ENCODE results near the gene PRELP. TPM values are rescaled to one million over a fixed set of nuclear protein-coding genes. Genes with fewer than 3 reads are reported as not detected.

The PRELP gene
- total RNA-seq, 1 experiment from 2014 or later: not detected

DNA sequence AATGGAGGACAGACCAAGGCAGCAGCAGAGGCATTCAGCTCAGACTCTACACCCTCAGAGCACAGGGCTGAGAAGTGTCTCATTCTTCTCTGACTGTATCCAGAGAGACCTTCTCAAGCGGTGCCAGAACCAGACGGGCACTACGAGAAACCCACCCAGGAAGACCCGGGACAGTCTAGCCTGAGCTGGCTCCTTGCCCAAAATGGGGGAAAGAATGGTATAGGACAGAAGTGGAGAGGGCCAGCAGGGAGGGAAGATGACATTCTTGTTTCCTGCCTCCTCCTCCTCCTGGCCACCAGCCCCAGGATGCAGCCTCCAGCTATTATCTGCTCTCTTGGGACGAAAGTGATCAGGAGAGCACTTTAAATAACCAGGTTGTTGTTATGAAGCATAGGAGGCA is 22.6 kb upstream of the PRELP start:
- TF ChIP-seq, protein P1, sequence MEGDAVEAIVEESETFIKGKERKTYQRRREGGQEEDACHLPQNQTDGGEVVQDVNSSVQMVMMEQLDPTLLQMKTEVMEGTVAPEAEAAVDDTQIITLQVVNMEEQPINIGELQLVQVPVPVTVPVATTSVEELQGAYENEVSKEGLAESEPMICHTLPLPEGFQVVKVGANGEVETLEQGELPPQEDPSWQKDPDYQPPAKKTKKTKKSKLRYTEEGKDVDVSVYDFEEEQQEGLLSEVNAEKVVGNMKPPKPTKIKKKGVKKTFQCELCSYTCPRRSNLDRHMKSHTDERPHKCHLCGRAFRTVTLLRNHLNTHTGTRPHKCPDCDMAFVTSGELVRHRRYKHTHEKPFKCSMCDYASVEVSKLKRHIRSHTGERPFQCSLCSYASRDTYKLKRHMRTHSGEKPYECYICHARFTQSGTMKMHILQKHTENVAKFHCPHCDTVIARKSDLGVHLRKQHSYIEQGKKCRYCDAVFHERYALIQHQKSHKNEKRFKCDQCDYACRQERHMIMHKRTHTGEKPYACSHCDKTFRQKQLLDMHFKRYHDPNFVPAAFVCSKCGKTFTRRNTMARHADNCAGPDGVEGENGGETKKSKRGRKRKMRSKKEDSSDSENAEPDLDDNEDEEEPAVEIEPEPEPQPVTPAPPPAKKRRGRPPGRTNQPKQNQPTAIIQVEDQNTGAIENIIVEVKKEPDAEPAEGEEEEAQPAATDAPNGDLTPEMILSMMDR (IDR thresholded peaks at IDR 0.05; ENCODE audit: insufficient read depth in 1 of 2, low read depth in 1 of 2, low read length in 1 of 2, severe bottlenecking in 1 of 2, unreplicated experiment in 1 of 2): no peak
- Mint-ChIP-seq H3K27me3 (ENCODE audit: insufficient read depth, unreplicated experiment) (peaks cover 16% of the 10 kb centered on the region), H3K9me3 (ENCODE audit: unreplicated experiment) (no peaks in the 10 kb centered on the region), H3K27ac (ENCODE audit: unreplicated experiment) (no peak overlapping the region), H3K4me1 (ENCODE audit: low read depth, unreplicated experiment) (no peaks in the 10 kb centered on the region), H3K4me3 (ENCODE audit: unreplicated experiment) (no peak overlapping the region), H3K36me3 (ENCODE audit: insufficient read depth, unreplicated experiment) (no peaks in the 10 kb centered on the region)
- CTCF ChIA-PET: no interaction called here
- no peak for DNase-seq
- no peaks in the 10 kb centered on the region for H3K9me3 ChIP-seq
- BruUV-seq (replicated peaks): no TSS peak
- H3K4me3 ChIP-seq (ENCODE audit: low read depth, low read length): no peak overlapping the region
- H3K36me3 ChIP-seq (ENCODE audit: control insufficient read depth, insufficient read depth, low read length): no peaks in the 10 kb centered on the region
- POLR2A ChIA-PET: no interaction called here
- no peaks in the 10 kb centered on the region for H3K27me3 ChIP-seq (replicated peaks; ENCODE audit: control insufficient read depth, insufficient read depth, low read length)
- intact Hi-C loops (cut with micrococcal nuclease; ENCODE audit: unreplicated experiment): no loop called here
- H3K4me1 ChIP-seq: no peaks in the 10 kb centered on the region

DNA sequence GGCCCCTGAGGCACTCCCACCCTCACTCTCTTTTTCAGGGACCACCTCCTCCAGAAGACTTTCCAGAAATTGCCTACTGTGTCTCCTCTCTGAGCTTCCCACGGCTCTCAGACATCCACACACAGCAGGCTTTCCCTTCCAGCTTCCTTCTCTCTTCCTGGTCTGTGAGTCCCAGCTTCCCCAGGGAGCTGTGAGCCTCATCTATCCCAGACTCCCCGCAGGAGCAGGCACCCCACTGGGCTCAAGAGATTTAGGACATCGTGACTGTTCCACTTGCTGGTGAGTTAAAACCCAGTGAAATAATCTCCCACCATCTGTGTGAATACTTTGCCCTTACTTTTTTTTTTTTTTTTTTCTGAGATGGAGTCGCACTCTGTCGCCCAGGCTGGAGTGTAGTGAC is 22.0 kb upstream of the PRELP start:
- no peak overlapping the region for H3K4me3 Mint-ChIP-seq (ENCODE audit: unreplicated experiment)
- no peaks in the 10 kb centered on the region for H3K36me3 ChIP-seq (ENCODE audit: control insufficient read depth, insufficient read depth, low read length)
- no peak overlapping the region for H3K4me3 ChIP-seq (ENCODE audit: low read depth, low read length)
- no peaks in the 10 kb centered on the region for H3K27me3 ChIP-seq (replicated peaks; ENCODE audit: control insufficient read depth, insufficient read depth, low read length)
- ChIA-PET CTCF (no interaction called here), POLR2A (no interaction called here)
- no peaks in the 10 kb centered on the region for H3K9me3 Mint-ChIP-seq (ENCODE audit: unreplicated experiment)
- no peak for DNase-seq
- H3K27ac Mint-ChIP-seq (ENCODE audit: unreplicated experiment): no peak overlapping the region
- BruUV-seq (replicated peaks): no TSS peak
- intact Hi-C loops (cut with micrococcal nuclease; ENCODE audit: unreplicated experiment): no loop called here
- TF ChIP-seq, protein P1 (IDR thresholded peaks at IDR 0.05; ENCODE audit: insufficient read depth in 1 of 2, low read depth in 1 of 2, low read length in 1 of 2, severe bottlenecking in 1 of 2, unreplicated experiment in 1 of 2): no peak
- no peaks in the 10 kb centered on the region for H3K36me3 Mint-ChIP-seq (ENCODE audit: insufficient read depth, unreplicated experiment)
- peaks cover 16% of the 10 kb centered on the region for H3K27me3 Mint-ChIP-seq (ENCODE audit: insufficient read depth, unreplicated experiment)
- no peaks in the 10 kb centered on the region for H3K4me1 ChIP-seq
- no peaks in the 10 kb centered on the region for H3K9me3 ChIP-seq
- H3K4me1 Mint-ChIP-seq (ENCODE audit: low read depth, unreplicated experiment): no peaks in the 10 kb centered on the region

DNA sequence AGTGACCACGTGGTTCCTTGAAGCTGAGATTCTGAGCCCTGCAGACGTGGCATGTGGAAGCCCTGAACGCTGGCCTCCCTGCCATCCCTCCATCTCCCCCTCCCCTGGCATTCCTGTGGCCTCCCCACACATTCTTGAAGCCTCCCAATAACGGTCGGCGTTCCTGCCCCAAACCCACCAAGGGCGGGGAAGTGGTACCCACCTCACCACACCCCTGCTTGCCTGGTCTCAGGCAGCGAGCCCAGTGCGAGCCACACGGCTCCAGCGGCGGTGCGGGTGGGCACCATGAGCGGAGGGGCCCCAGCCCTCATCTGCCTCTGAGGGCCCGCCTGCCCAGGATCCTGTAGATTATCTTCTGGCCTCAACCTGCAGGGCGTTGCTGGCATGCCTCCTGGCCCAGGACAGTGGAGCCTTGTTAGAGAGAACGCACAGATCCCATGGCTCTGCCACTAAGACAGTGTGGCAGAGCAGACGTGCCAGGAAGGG is 20.6 kb upstream of the PRELP start:
- Histone ChIP-seq H3K27me3 (replicated peaks; ENCODE audit: control insufficient read depth, insufficient read depth, low read length) (no peaks in the 10 kb centered on the region), H3K4me1 (no peaks in the 10 kb centered on the region), H3K4me3 (ENCODE audit: low read depth, low read length) (no peak overlapping the region), H3K36me3 (ENCODE audit: control insufficient read depth, insufficient read depth, low read length) (no peaks in the 10 kb centered on the region), H3K9me3 (no peaks in the 10 kb centered on the region)
- Mint-ChIP-seq H3K27me3 (ENCODE audit: insufficient read depth, unreplicated experiment) (peaks cover 16% of the 10 kb centered on the region), H3K27ac (ENCODE audit: unreplicated experiment) (no peak overlapping the region), H3K36me3 (ENCODE audit: insufficient read depth, unreplicated experiment) (no peaks in the 10 kb centered on the region), H3K4me3 (ENCODE audit: unreplicated experiment) (no peak overlapping the region), H3K4me1 (ENCODE audit: low read depth, unreplicated experiment) (no peaks in the 10 kb centered on the region), H3K9me3 (ENCODE audit: unreplicated experiment) (no peaks in the 10 kb centered on the region)
- ChIA-PET CTCF (no interaction called here), POLR2A (no interaction called here)
- intact Hi-C loops (cut with micrococcal nuclease; ENCODE audit: unreplicated experiment): no loop called here
- no peak for DNase-seq
- TF ChIP-seq, protein P1 (IDR thresholded peaks at IDR 0.05; ENCODE audit: insufficient read depth in 1 of 2, low read depth in 1 of 2, low read length in 1 of 2, severe bottlenecking in 1 of 2, unreplicated experiment in 1 of 2): no peak
- no TSS peak for BruUV-seq (replicated peaks)
